IMR-90 (cell line): ENCODE results near the gene MAPK11.

Experiments used
- CTCF ChIP-seq: conservative IDR thresholded peaks from 2 replicates; pipeline ENCODE4 v1.5.1; 2012; ENCODE audit warnings: mild to moderate bottlenecking, low read depth, low read length, improper control_type of control experiment
- ELK1 ChIP-seq: fragments of 150-350 bp; IDR thresholded peaks from 2 replicates; pipeline ENCODE4 v1.6.1; 2016; ENCODE audit warnings: low read depth, mild to moderate bottlenecking, low read length, moderate library complexity, borderline replicate concordance
- MXI1 ChIP-seq: IDR thresholded peaks from 2 replicates; pipeline ENCODE4 v1.6.1; 2012; ENCODE audit warnings: low read depth, mild to moderate bottlenecking, low read length, moderate library complexity, borderline replicate concordance
- POLR2A ChIP-seq: IDR thresholded peaks from 2 replicates; pipeline ENCODE4 v1.6.1; 2012; ENCODE audit warnings: mild to moderate bottlenecking, low read depth, low read length
- RCOR1 ChIP-seq: IDR thresholded peaks from 2 replicates; pipeline ENCODE4 v1.6.1; 2012; ENCODE audit warnings: mild to moderate bottlenecking, low read length, improper control_type of control experiment; ENCODE audit not compliant: insufficient replicate concordance

GRCh38 chr22:50257041-50257440 is 13.1 kb downstream of the MAPK11 start:
- TF ChIP-seq CTCF, result no peak
- no peak for TF ChIP-seq POLR2A
- TF ChIP-seq RCOR1, result no peak
- no peak for TF ChIP-seq ELK1
- TF ChIP-seq MXI1, result no peak
